ENCODE results near the gene VCL.

- TF ChIP-seq CTCF (IDR thresholded peaks at IDR 0.05; ENCODE audit: insufficient read depth, low read length) (no peak), REST (IDR thresholded peaks at IDR 0.05; ENCODE audit: insufficient replicate concordance, low read depth) (no peak), GABPA (IDR thresholded peaks at IDR 0.05; ENCODE audit: low read depth) (no peak), POLR2AphosphoS5 (IDR thresholded peaks at IDR 0.05; ENCODE audit: low read depth) (no peak)
Measured at GRCh38 chr10:74117738-74118137, 119.8 kb downstream of the VCL start.

Data from HL-60 (cell line).